Right ventricle myocardium superior (tissue), 1 donor: ENCODE results near the gene TMEM139. TPM values are rescaled to one million over a fixed set of nuclear protein-coding genes. Genes with fewer than 3 reads are reported as not detected.

Source experiments
- ATAC-seq: fragments of 200-7000 bp; cut with Tn5 transposase; one replicate; pipeline ENCODE4 v1.9.1; 2020; ENCODE audit warnings: mild to moderate bottlenecking; ENCODE audit not compliant: poor library complexity
- DNase-seq: peaks from one replicate; pipeline ENCODE4 v3.0.0-alpha.2; 2020
- intact Hi-C: fragments of 100-400 bp; cut with DNase I; formaldehyde crosslinking; loops from one replicate; pipeline ENCODE4 v1.11.2; 2022
- long read RNA-seq: library from polyadenylated mRNA; unstranded; transcript quantifications from one replicate; pipeline ENCODE4 v2.0.0, GENCODE V29; 2021
- total RNA-seq: library from RNA; stranded (reverse); fragmentation: NEBNext Ultra II Directional; extraction: Animal tissue kit (Norgen Biotek cat#: 25700); gene quantifications from one replicate; pipeline ENCODE4 v1.2.1, GENCODE V29; 2021
- donor health status: DM: no; HTN: yes; CAD: no; lungs with severe emphysema.

Gene TMEM139
- total RNA-seq: 16.1 TPM
- long read RNA-seq, partial matches to known transcripts: 0 of 5 reads
- long read RNA-seq, other reads (novel, unspliced or antisense): 1 of 5 reads

DNA sequence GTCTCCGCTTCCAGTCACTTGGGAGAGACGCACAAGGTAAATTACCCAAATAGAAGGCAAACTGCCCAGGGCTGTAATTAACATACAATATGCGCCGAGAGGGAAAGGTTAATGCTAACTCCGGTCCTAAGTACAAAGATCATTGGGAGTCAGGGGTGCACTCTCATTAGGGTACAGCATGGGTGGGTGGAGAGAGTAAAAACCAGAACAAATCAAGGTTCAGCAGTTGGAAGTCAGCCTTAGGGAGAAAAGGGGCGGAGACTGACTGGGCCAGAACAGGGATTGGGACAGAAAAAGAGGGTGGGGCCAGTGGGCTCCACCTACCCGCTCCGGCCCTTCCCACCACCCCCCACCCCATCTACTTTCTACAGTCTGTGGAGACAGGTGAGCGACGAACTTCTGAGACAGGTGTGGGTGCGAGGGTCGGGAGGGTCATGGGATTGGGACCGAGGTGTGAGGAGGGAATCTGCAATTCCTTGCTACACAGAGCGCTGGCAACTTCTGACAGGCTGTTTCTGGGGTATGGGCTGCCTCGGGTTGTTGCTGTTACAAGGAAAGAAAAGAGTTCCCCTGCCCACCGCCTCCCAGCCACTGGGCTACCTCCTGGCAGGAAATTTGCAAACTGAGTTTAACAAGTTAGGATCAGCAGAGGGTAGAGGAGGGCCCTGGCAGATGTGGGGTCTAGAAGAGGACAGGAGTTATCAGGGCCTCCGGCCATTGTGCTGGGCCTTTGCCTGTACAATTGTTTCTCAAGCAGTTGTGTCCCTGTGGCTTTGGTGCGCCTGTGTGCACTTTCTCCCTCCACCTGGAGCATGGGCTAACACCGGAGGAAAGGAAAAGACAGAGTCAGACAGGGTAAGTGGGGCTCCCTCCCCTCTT is at the start of gene TMEM139:
Gene TMEM139 (plus strand): TSS at position 368 of the 879 bp plus-strand sequence. CDS start 1,000 bp downstream, outside the sequence.
- no peak for DNase-seq
- ATAC-seq: peak; percentile 45
- intact Hi-C loops: loop anchor here (10.0 kb wide), 1 partner anchor 100 kb away; the partner anchor contains the start of gene ZYX

DNA sequence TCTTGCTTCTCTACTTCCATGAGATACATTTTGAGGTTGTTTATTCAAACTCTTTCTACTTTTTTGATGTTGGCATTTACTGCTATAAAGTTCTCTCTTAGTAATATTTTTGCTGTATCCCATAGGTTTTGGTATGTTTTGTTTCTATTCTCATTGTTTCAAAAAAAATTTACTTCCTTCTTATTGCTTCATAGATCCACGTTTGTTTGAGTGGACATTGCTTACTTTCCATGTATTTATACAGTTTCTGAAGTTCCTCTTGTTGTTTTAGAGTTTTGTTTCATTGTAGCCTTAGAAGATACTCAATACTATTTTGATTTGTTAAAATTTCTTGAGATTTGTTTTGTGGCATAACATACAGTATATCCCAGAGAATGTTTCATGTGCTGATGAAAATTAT is 49.2 kb upstream of the TMEM139 start:
- DNase-seq: no peak
- intact Hi-C loops: no loop called here
- no peak for ATAC-seq

DNA sequence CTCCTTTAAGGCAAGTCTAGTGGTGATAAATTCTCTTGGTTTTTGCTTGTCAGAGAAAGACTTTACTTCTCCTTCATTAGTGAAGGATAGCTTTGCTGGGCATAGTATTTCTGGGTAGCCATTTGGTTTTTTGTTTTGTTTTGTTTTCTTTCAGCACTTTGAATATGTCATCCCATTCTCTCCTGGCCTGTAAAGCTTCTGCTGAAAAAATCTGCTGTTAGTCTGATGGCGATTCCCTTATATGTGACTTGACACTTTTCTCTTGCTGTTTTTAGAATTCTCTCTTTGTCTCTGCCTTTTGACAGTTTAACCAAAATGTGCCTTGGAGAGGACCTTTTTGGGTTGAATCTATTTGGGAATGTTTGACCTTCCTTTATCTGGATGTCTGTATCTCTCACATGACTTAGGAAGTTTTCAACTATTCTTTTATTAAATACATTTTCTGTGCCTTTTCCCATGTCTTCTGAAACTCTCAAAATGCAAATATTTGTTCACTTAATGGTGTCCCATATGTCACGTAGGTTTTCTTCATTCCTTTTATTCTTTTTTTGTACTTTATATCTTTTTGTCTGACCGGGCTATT is 48.3 kb upstream of the TMEM139 start:
- ATAC-seq (no peak), DNase-seq (no peak)
- intact Hi-C loops: no loop called here

DNA sequence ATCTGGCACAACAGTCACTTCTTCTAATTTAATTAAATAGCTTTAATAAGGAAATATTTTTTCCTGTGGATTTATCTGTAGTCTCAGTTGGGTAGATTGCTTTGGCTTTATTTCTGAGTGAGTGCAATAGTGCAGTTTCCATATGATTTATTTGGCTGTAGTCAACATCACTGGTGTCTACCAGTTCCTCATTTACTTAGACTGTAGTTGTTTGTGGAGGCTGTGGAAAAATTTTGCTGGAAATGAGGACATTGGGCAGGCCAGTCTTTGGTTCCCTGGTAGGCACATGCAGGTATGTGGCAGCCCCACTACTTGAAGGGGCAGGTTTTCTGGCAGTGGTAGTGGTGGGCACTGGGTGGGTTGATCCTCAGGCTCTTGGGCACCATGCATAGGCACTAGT is 47.4 kb upstream of the TMEM139 start:
- intact Hi-C loops: no loop called here
- ATAC-seq (no peak), DNase-seq (no peak)

DNA sequence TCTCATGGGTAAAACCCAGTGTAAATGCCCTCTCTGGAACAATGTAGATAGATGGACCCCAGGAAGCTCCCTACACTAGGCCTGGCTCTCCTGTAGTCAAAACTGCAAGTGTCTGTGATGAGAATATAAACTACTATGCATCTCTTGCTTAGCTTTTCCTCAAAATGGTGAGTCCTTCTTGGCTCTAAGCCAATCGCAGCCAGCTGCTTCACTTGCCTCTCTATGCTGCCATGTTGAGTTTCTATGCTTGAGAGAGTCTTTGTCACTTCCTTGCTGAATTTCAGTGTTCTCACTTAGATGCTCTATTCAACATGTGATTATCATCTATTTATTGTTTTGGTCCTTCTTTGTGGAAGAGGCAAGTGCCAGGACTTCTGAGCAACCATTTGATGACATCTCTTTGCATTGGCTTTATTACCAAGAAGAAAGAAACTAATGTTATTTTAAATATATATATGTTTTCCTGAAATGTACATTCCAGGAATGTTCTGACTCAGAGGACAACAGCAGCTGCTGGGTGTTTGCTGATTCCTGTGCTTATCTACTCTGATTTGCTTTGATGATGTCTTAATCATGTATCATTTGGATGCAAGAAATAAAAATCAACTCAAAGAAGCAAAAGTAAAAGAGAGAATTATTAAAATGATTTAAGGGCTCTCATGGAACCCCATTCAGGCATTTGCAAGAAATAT is 46.3 kb upstream of the TMEM139 start:
- intact Hi-C loops: no loop called here
- ATAC-seq (no peak), DNase-seq (no peak)

DNA sequence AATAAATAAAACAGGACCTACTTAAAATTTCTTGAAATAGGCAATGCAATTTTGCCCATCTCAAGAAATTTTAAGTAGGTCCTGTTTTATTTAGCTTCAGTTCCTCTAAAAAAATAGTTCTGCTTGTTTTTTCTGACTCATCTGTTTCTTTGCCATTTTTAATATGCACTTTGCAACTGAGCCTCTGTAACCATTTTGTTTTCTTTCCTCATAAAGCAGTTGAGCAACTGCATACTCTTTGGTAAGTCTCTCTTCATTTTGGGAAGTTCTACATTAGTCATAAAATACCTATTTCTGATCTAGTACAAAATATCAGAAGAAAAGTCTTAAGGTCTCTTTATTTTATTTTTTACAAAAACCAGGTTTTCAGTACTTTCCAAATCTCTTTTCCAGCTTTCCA is 44.9 kb upstream of the TMEM139 start:
- no peak for DNase-seq
- intact Hi-C loops: loop anchor here (2.0 to 5.0 kb wide), 2 partner anchors 67 to 167 kb away; partner anchors contain the start of gene EPHA1
- ATAC-seq: peak; percentile 64

DNA sequence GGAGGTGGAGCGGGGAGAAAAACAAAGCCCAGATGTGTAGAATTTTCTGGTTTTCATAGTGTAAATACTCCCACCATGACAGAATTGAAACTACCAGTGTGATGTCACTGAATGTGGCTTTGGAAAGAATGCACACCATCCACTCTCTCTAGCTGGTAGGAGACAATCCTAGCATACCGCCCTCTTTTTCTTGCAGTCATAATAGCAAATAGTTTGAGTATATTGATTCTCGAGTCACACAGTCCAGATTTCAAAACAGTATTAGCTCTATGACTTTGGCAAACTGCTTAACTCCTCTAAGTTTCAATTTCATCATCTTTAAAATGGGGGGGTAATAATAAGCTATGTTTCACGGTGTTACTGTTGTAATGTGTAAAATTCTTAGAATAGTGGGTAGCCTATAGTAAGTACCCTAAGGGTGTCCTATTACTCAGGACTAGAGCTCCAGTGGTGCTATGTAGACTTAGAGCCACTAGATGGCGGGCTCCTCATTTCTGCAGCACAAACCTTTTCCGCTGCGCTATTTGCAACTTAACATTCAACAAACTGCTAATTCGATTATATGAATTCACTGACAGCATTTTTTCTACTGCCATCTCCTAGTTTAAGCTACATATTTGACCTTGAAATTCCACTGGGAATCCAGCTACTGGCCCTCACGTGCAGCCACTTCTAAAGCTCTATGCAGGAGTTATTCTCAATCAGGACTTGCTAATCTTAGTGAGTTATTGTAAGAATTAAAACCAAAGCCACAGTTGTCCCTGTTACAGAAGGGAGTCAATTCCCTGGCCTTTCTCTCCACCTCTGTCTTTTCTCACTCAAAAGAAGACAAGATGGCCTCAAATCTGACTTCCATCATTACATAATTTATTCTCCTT is 44.2 kb upstream of the TMEM139 start:
- DNase-seq: peak; percentile 60
- ATAC-seq: peak; percentile 94
- intact Hi-C loops: loop anchor here (2.0 to 5.0 kb wide), 2 partner anchors 66 to 167 kb away; partner anchors contain the start of gene EPHA1

DNA sequence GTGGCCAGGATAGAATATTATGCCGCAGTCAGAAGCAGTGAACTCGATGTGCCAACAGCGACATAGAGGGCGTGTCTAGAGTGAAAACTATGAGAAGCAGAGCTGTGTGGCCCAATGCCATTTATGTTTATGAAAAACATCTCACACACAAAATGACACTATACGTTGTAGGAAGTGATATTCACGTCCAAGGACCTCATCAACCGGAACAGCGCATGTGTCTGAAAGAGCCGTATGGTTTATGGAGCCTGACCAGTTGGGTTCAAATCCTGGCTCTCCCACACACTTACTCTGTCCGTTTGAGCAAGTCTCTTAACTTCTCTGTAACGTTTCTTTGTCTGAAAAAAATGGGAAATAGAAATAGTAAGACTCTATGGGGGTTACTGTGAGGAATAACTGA is 42.5 kb upstream of the TMEM139 start:
- intact Hi-C loops: loop anchor here (5.0 kb wide), 1 partner anchor 165 kb away; the partner anchor contains the start of gene EPHA1
- ATAC-seq (no peak), DNase-seq (no peak)

DNA sequence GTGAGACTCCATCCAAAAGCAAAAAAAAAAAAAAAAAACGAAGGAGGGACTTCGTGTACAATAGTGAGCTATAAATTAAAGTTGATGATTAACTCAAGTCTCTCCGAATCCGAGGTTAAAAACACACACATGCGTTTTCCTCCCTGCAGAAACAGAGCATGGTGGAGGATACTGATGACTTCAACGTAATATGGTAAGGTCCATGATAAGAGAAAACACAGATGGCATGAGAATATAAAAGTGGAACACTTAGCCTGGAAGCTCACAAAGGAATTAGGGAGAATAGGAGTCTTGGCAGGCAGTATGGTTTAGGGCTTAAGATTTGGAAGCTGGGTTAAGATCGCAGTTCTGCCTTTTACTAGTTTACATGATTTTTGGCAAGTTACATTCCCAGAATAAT is 41.6 kb upstream of the TMEM139 start:
- intact Hi-C loops: loop anchor here (5.0 kb wide), 1 partner anchor 164 kb away; the partner anchor contains the start of gene EPHA1
- no peak for DNase-seq
- no peak for ATAC-seq

DNA sequence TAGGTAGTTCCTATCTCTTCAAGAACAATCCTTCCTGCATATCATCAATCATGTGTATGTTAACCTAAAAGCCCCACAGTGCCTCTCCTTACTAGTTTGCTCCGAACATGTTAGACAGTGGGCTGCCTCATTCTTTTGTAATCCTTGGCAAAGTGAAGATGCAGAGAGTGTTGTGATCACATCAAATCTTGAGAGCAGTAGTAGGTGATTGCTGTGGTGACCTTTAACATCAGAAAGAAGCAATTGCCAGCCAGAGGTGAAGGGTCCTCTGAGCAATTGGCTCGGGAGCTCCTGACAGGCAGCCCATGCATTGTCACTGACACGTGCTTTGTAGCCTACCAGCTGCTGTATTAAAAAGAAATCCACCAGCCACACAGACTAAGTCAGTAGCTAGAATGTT is 41.1 kb upstream of the TMEM139 start:
- intact Hi-C loops: loop anchor here (5.0 kb wide), 1 partner anchor 164 kb away; the partner anchor contains the start of gene EPHA1
- ATAC-seq (no peak), DNase-seq (no peak)

DNA sequence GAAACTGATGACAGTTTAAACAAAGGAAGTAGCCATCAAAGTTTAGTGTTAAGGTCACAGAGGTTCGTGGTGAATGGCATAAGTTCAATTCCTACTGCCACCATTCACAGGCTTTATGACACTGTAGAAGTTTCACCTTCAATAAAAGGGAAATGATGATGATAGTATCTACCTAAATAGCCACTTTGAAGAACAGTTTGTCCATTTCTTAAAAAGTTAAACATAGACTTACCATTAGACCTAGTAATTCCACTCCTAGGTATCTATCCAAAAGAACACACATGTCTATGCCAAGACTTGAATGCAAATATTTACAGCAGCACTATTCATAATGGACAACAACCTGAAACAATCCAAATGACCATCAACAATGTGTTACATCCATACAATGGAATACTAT is 40.4 kb upstream of the TMEM139 start:
- intact Hi-C loops: loop anchor here (5.0 kb wide), 1 partner anchor 163 kb away; the partner anchor contains the start of gene EPHA1
- DNase-seq (no peak), ATAC-seq (no peak)

DNA sequence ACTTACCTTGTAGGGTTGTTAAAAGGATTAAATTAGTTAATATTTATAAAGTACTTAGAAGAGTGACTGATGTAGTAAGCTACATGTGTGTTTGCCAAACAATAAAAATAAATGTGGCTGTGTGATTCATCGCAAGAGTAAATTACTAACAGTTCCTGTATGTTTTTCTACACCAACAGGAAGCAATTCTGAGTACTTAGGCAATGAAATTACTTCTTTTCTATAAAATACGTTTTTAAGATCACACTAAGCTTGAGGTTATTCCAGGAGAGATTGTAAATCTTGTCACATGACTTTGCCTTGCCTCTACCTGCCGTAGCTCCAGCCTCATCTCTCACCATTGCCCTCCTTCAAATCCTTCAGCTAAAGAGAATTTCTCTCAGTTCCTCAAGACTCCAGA is 39.6 kb upstream of the TMEM139 start:
- no peak for ATAC-seq
- DNase-seq: no peak
- intact Hi-C loops: no loop called here

DNA sequence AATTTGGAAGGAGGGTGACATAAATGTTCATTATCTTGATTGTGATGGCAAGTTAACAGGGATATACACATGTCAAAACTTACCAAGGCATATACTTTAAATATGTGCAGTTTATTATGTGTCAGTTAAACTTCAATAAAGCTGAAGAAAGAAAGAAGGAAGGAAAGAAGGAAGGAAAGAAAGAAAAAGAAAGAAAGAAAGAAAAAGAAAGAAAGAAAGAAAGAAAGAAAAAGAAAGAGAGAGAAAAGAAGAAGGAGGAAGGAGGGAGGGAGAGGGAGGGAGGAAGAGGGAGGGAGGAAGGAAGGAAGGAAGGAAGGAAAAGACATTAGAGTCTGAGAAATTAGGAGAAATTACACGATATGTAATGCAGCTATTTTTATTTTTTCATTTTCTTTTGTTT is 37.4 kb upstream of the TMEM139 start:
- DNase-seq (no peak), ATAC-seq (no peak)
- intact Hi-C loops: no loop called here

DNA sequence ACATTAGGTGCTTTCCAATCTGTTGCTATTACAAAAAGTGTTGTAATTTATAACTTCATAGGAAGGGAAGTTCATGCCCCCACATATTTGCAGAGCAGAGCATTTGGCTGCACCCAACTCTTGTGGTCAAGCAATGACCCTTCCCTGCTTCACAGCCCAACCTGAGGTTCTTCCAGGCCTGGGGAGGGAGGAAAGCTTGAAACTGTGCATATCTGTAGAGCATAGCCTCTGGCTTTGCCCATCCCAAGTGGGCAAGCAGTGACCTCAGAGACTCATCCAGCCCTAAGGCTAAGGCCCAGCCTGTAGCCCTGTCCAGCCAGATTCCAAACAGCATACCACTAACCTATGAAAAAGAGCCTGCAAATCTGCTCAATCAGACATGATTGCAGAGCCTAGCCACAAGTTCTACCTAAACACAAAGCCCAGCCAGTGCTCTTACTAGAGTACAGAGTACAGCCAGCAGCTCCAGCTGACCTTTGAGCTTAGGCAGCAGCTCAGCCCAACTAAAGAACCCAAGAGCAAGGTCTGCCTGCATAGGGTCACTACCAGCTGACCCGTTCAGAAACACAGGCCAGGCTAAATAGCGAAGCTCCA is 35.9 kb upstream of the TMEM139 start:
- intact Hi-C loops: no loop called here
- ATAC-seq (no peak), DNase-seq (no peak)

DNA sequence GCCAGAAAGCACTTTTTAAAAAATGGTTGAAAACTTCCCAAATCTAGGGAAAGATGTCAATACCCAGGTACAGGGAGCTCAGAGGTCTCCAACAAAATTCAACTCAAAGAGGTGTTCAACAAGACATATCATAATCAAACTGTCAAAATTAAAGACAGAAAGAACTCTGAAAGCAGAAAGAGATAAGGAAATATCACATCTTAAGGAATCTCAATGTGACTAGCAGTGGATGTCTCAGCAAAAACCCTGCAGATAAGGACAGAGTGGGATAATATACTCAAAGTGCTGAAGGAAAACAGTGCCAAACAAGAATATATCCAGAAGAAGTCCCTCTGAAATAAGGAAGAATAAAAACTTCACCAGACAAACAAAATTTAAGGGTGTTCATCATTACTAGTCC is 34.6 kb upstream of the TMEM139 start:
- intact Hi-C loops: no loop called here
- DNase-seq (no peak), ATAC-seq (no peak)

DNA sequence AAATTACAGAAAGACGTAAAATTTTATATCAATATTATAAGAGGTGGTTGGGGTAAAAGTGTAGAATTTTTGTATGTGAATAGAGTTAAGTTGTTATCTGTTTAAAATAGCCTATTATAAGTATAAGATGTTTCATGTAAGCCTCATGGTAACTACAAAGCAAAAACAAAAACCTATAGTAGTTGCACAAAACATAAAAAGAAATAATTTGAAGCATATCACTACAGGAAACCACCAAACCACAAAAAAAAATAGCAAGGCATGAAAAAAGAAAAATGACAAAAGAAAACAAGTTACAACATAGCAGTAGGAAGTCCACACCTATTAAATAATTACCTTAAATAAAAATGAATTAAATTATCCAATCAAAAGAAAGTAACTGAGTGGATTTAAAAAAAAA is 33.9 kb upstream of the TMEM139 start:
- ATAC-seq (no peak), DNase-seq (no peak)
- intact Hi-C loops: no loop called here

DNA sequence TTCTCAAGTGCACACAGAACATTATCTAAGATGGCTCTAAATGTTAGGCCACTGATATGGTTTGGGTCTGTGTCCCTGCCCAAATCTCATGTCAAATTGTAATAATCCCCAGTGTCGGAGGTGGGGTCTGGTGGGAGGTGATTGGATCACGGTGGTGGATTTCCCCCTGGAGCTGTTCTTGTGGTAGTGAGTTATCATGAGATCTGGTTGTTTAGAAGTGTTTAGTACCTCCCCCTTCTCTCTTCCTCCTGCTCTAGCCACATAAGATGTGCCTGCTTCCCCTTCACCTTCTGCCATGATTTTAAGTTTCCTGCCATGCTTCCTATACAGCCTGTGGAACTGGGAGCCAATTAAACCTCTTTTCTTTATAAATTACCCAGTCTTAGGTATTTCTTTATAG is 32.8 kb upstream of the TMEM139 start:
- DNase-seq (no peak), ATAC-seq (no peak)
- intact Hi-C loops: no loop called here

DNA sequence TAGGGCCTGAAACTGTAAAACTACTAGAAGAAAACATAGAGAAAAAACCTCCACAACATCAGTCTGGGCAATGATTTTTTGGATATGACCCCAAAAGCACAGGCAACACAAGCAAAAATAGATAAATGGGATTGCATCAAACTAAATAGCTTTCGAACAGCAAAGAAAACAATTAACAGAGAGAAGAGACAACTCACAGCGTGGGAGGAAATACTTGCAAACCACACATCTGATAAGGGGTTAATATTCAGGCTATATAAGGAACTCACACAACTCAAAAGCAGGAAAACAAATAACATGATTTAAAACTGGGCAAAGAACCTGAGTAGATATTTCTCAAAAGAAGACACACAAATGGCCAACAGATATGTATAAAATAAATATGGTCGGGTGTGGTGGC is 29.2 kb upstream of the TMEM139 start:
- ATAC-seq (no peak), DNase-seq (no peak)
- intact Hi-C loops: no loop called here
